Right lobe of liver (tissue), 4 donors: ENCODE results near the gene C3orf80.

Experiments
- POLR2A ChIP-seq: fragments of 450-650 bp; IDR thresholded peaks from one replicate; pipeline ENCODE4 v1.6.1; 2017; ENCODE audit warnings: antibody characterized with exemption, mild to moderate bottlenecking
- TF ChIP-seq, protein P1 (sequence below), 4 donors: fragments of 200-600 bp in 3 of 4; fragments of 450-650 bp in 1 of 4; IDR thresholded peaks; one replicate each; pipeline versions ENCODE4 v1.5.1 to v1.8.0; 2016 to 2022; ENCODE audit warnings: antibody characterized with exemption in 4 of 4, mild to moderate bottlenecking in 2 of 4
- donor health status: DM: no; HTN: no; CAD: no.
- donor health status: DM: no; HTN: no; CAD: no.
- donor health status: DM: no; HTN: yes; CAD: no.

GRCh38 chr3:160193644-160194192 lies 31.5 kb upstream of the C3orf80 start:
- TF ChIP-seq, protein P1, sequence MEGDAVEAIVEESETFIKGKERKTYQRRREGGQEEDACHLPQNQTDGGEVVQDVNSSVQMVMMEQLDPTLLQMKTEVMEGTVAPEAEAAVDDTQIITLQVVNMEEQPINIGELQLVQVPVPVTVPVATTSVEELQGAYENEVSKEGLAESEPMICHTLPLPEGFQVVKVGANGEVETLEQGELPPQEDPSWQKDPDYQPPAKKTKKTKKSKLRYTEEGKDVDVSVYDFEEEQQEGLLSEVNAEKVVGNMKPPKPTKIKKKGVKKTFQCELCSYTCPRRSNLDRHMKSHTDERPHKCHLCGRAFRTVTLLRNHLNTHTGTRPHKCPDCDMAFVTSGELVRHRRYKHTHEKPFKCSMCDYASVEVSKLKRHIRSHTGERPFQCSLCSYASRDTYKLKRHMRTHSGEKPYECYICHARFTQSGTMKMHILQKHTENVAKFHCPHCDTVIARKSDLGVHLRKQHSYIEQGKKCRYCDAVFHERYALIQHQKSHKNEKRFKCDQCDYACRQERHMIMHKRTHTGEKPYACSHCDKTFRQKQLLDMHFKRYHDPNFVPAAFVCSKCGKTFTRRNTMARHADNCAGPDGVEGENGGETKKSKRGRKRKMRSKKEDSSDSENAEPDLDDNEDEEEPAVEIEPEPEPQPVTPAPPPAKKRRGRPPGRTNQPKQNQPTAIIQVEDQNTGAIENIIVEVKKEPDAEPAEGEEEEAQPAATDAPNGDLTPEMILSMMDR (IDR thresholded peaks at IDR 0.05) = no peak
- TF ChIP-seq POLR2A = no peak
